T-cell (primary cell): ENCODE results near the gene DHX58. TPM values are rescaled to one million over a fixed set of nuclear protein-coding genes. Genes with fewer than 3 reads are reported as not detected.

ENCODE experiments used
- ATAC-seq, 4 experiments: fragments of 200-7000 bp in 3 of 4; fragments of 150-1000 bp in 1 of 4; cut with Tn5 transposase; replicated peaks in 1 of 4; 1 replicate in 3 of 4; 2 replicates in 1 of 4; pipeline ENCODE4 v1.10.0; 2021; ENCODE audit warnings: moderate library complexity in 3 of 4, mild to moderate bottlenecking in 2 of 4, moderate number of reproducible peaks in 1 of 4
- CTCF ChIA-PET, 2 donors: fragments of 300-600 bp; sonication (Branson Sonifier 250); formaldehyde crosslinking; loops; one replicate each; lab custom pipeline; 2022; ENCODE audit warnings: antibody characterized with exemption in 2 of 2; lab: Charles Lee
- POLR2A ChIA-PET, 2 donors: fragments of 300-600 bp; sonication (Branson Sonifier 250); formaldehyde crosslinking; loops; one replicate each; lab custom pipeline; 2022; ENCODE audit warnings: antibody characterized with exemption in 2 of 2; lab: Charles Lee
- DNase-seq, 35 experiments: peaks; one replicate each; pipeline versions ENCODE4 v3.0.0 to v3.0.0-alpha.2; 2013 to 2023
- H3K27ac ChIP-seq: one replicate; pipeline ENCODE4 v1.5.1; 2013; ENCODE audit warnings: low read length
- H3K27me3 ChIP-seq, 2 experiments: replicated peaks in 1 of 2; 1 replicate in 1 of 2; 2 replicates in 1 of 2; pipeline versions ENCODE4 v1.6.1 to v1.7.0; 2013; ENCODE audit warnings: low read length in 1 of 2, mixed read lengths in 1 of 2; ENCODE audit not compliant: control insufficient read depth in 2 of 2, insufficient read depth in 2 of 2; ENCODE audit errors: extremely low read depth in 1 of 2
- H3K36me3 ChIP-seq, 2 donors: 1 replicate in 1 of 2; 2 replicates in 1 of 2; pipeline versions ENCODE4 v1.6.1 to v1.7.0; 2013; ENCODE audit warnings: low read length in 1 of 2; ENCODE audit not compliant: control insufficient read depth in 2 of 2, insufficient read depth in 1 of 2; ENCODE audit errors: extremely low read depth in 1 of 2
- H3K4me1 ChIP-seq, 2 experiments: 1 replicate in 1 of 2; 2 replicates in 1 of 2; pipeline versions ENCODE4 v1.6.1 to v1.7.0; 2013; ENCODE audit warnings: low read length in 2 of 2, mixed read lengths in 1 of 2; ENCODE audit not compliant: insufficient read depth in 2 of 2, control insufficient read depth in 1 of 2; ENCODE audit errors: extremely low read depth in 1 of 2
- H3K4me3 ChIP-seq, 2 donors: 1 replicate in 1 of 2; 2 replicates in 1 of 2; pipeline versions ENCODE4 v1.5.1 to v1.7.0; 2013; ENCODE audit warnings: mild to moderate bottlenecking in 2 of 2, low read length in 1 of 2, moderate library complexity in 1 of 2; ENCODE audit not compliant: control insufficient read depth in 1 of 2; ENCODE audit errors: extremely low read depth in 1 of 2
- H3K9me3 ChIP-seq: 2 replicates; pipeline ENCODE4 v1.7.0; 2013
- H3K27ac Mint-ChIP-seq, 2 donors: one replicate each; pipeline ENCODE4 v1.8.0; 2020 to 2021; ENCODE audit warnings: mild to moderate bottlenecking in 2 of 2, mixed read lengths in 2 of 2
- H3K27me3 Mint-ChIP-seq, 2 donors: one replicate each; pipeline ENCODE4 v1.8.0; 2021 to 2022; ENCODE audit warnings: mixed read lengths in 2 of 2
- H3K36me3 Mint-ChIP-seq: one replicate; pipeline ENCODE4 v1.8.0; 2021; ENCODE audit warnings: mixed read lengths
- H3K4me1 Mint-ChIP-seq, 3 donors: one replicate each; pipeline ENCODE4 v1.8.0; 2020 to 2022; ENCODE audit warnings: mixed read lengths in 3 of 3, mild to moderate bottlenecking in 1 of 3
- H3K4me3 Mint-ChIP-seq, 3 donors: one replicate each; pipeline ENCODE4 v1.8.0; 2020 to 2022; ENCODE audit warnings: mild to moderate bottlenecking in 3 of 3, mixed read lengths in 3 of 3, moderate library complexity in 3 of 3
- H3K9me3 Mint-ChIP-seq, 3 donors: one replicate each; pipeline ENCODE4 v1.8.0; 2020 to 2022; ENCODE audit warnings: mixed read lengths in 3 of 3
- WGBS: methylation state at CpG from one replicate; pipeline ENCODE4 v1.1.5; 2013; ENCODE audit warnings: missing lambda C conversion rate; ENCODE audit not compliant: insufficient coverage; 5-methylcytosine and 5-hydroxymethylcytosine counted together
- total RNA-seq, 35 experiments: library from RNA in 6 of 35; stranded (reverse) in 6 of 35; fragments of 120-200 nt in 1 of 35; gene quantifications; one replicate each; pipeline versions ENCODE4 v1.2.1 to v1.2.4 and lab custom pipeline; 2013 to 2026

Gene DHX58
- total RNA-seq, 5 donors from 2014 or later (not counting 1 experiment from before 2014, with no cell fraction given), result 38.2 to 63.0 (median 41.7) TPM

DNA sequence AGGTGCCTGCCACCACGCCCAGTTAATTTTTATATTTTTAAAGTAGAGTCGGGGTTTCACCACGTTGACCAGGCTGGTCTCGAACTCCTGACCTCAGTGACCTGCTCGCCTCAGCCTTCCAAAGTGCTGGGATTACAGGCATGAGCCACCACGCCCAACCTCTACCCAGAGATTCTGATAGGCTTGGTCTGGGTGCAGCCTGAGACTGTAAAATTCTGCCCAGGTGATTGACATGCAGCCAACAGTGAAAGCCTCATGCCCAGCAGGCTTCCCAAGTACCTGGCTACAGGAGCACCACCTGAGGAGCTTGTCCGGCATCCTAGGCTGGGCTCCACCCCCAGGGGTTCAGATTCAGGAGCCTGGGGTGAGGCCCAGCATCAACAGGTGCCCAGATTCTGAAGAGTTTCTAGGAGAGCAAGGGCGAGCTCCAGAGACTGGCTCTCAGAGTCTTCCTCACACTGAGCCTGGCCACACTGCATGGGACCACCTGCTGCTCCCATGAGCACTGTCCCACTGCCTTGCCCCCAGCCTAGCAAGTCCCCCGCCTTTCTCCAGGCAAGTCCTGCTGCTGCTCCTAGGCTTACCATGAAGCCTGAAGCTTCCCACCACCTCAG lies 30.9 kb downstream of the DHX58 start:
- ATAC-seq (no peak), DNase-seq (no peak)
- Histone ChIP-seq H3K27ac (no peak overlapping the region), H3K4me3 (no peak overlapping the region), H3K27me3 (peaks cover 0 to 24% of the 10 kb centered on the region in 2 experiments), H3K4me1 (no peaks in the 10 kb centered on the region), H3K36me3 (no peaks in the 10 kb centered on the region), H3K9me3 (no peaks in the 10 kb centered on the region)
- Mint-ChIP-seq H3K27me3 (no peaks in the 10 kb centered on the region), H3K9me3 (no peaks in the 10 kb centered on the region), H3K4me1 (no peaks in the 10 kb centered on the region), H3K4me3 (no peak overlapping the region), H3K27ac (no peak overlapping the region), H3K36me3 (no peaks in the 10 kb centered on the region)
- ChIA-PET POLR2A (interaction anchor here in 1 of 2 donors (0.5 kb wide), 1 partner anchor 58 kb away, joined by 3 read pairs; no protein-coding TSS in a partner anchor), CTCF (no interaction called here)
- 71% methylated on average over 9 of the region's 9 CpGs for WGBS

DNA sequence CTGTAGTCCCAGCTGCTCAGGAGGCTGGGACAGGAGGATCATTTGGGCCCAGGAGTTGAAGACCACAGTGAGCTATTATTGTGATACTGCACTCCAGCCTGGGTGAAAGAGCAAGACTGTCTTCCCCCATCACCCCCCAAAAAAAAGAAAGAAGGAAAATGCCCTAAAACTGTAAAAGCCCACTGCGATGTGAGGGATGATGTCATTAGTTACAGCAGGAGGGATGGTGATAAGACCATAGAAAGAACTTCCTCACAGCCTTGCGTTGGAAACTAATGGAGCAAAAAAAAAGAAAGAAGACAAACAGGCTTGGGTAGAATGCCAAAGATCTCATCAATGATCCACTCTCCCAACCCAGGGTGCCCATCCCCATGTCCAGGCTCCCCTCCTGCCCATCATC lies 33.0 kb downstream of the DHX58 start:
- no peak overlapping the region for H3K27ac ChIP-seq
- peaks cover 3 to 5% of the 10 kb centered on the region in 2 donors for H3K27me3 Mint-ChIP-seq
- H3K4me3 Mint-ChIP-seq, result no peak overlapping the region
- ATAC-seq, result no peak
- H3K27me3 ChIP-seq, result peaks cover 0 to 21% of the 10 kb centered on the region in 2 experiments
- H3K4me1 ChIP-seq, result no peaks in the 10 kb centered on the region
- DNase-seq, result no peak
- ChIA-PET POLR2A (no interaction called here), CTCF (interaction anchor here in 1 of 2 donors (0.7 kb wide), 1 partner anchor 40 kb away, joined by 3 read pairs; no protein-coding TSS in a partner anchor)
- H3K27ac Mint-ChIP-seq, result no peak overlapping the region
- no peaks in the 10 kb centered on the region for H3K4me1 Mint-ChIP-seq
- no peak overlapping the region for H3K4me3 ChIP-seq
- WGBS, result no CpG with 5 or more reads among the region's 2 CpGs
- no peaks in the 10 kb centered on the region for H3K36me3 Mint-ChIP-seq
- no peaks in the 10 kb centered on the region for H3K9me3 Mint-ChIP-seq
- H3K9me3 ChIP-seq, result no peaks in the 10 kb centered on the region
- no peaks in the 10 kb centered on the region for H3K36me3 ChIP-seq

DNA sequence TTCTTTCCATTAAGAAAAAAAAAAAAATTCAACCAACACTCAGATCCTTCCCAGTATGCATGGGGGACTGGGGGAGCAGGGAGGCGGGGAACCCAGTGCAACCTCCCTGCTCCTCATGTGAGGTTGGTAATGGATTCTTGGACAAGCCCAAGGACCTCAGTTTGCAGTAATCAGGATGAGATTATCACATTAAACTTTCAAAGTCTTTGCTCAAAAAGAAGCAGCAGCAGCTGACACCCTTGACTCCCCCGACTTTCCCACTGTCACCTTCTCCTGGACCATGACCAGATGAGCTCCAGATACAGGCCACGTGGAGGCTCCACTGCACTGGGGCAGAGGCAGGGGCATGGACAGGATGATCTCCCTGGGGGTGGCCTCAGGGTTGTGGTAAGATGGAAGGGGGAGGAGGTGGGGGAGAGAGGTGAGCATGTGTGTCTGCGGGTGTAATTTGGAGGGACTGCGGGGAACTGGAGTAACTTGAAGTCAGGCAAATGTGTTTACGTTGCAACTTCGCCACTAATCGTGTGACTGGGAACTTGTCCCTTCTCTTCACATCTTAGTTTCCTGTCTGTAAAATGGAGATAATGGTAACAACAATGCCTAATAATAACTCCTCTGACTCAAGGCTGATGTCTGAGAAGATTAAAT lies 34.0 kb downstream of the DHX58 start:
- Mint-ChIP-seq H3K4me3 (no peak overlapping the region), H3K9me3 (no peaks in the 10 kb centered on the region), H3K27ac (no peak overlapping the region), H3K27me3 (peaks cover 3 to 11% of the 10 kb centered on the region in 2 donors), H3K36me3 (no peaks in the 10 kb centered on the region), H3K4me1 (no peaks in the 10 kb centered on the region)
- ATAC-seq, result no peak
- no peaks in the 10 kb centered on the region for H3K9me3 ChIP-seq
- H3K27ac ChIP-seq, result no peak overlapping the region
- peaks cover 0 to 24% of the 10 kb centered on the region in 2 experiments for H3K27me3 ChIP-seq
- 80% methylated on average over 1 of the region's 8 CpGs for WGBS
- ChIA-PET CTCF (no interaction called here), POLR2A (no interaction called here)
- H3K36me3 ChIP-seq, result no peaks in the 10 kb centered on the region
- no peaks in the 10 kb centered on the region for H3K4me1 ChIP-seq
- DNase-seq, result no peak
- H3K4me3 ChIP-seq, result no peak overlapping the region

DNA sequence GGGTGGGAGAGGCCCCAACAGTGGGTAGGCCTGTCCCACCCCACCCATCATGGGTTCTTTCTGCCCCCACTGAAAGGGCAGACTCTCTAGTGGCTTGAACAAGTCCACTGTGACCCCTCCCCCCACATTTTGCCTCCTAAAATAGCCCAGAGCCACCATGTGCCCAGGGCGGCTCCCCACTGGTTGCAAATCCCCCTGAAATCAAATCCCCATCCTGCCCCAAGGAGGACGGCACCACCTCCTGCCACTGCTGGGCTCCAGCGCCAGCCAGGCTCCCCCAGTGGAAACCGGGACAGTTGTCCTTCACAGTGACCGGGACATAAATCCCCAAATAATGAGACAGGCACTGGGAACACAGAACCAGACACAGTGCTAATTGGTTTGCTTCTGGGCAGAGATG lies 34.8 kb downstream of the DHX58 start:
- ATAC-seq, result no peak
- no peak overlapping the region for H3K4me3 ChIP-seq
- H3K27ac Mint-ChIP-seq, result no peak overlapping the region
- H3K4me3 Mint-ChIP-seq, result no peak overlapping the region
- H3K9me3 ChIP-seq, result no peaks in the 10 kb centered on the region
- 67% methylated on average over 1 of the region's 5 CpGs for WGBS
- ChIA-PET POLR2A (interaction anchor here in 1 of 2 donors (0.5 kb wide), 1 partner anchor 128 kb away, joined by 3 read pairs; no protein-coding TSS in a partner anchor), CTCF (no interaction called here)
- no peaks in the 10 kb centered on the region for H3K36me3 ChIP-seq
- H3K9me3 Mint-ChIP-seq, result no peaks in the 10 kb centered on the region
- peaks cover 3 to 19% of the 10 kb centered on the region in 2 donors for H3K27me3 Mint-ChIP-seq
- H3K27ac ChIP-seq, result no peak overlapping the region
- H3K4me1 Mint-ChIP-seq, result peaks cover 1 to 7% (median 2%) of the 10 kb centered on the region in 3 donors
- peaks cover 0 to 32% of the 10 kb centered on the region in 2 experiments for H3K27me3 ChIP-seq
- peaks cover 0 to 2% of the 10 kb centered on the region in 2 experiments for H3K4me1 ChIP-seq
- DNase-seq, result no peak
- no peaks in the 10 kb centered on the region for H3K36me3 Mint-ChIP-seq

DNA sequence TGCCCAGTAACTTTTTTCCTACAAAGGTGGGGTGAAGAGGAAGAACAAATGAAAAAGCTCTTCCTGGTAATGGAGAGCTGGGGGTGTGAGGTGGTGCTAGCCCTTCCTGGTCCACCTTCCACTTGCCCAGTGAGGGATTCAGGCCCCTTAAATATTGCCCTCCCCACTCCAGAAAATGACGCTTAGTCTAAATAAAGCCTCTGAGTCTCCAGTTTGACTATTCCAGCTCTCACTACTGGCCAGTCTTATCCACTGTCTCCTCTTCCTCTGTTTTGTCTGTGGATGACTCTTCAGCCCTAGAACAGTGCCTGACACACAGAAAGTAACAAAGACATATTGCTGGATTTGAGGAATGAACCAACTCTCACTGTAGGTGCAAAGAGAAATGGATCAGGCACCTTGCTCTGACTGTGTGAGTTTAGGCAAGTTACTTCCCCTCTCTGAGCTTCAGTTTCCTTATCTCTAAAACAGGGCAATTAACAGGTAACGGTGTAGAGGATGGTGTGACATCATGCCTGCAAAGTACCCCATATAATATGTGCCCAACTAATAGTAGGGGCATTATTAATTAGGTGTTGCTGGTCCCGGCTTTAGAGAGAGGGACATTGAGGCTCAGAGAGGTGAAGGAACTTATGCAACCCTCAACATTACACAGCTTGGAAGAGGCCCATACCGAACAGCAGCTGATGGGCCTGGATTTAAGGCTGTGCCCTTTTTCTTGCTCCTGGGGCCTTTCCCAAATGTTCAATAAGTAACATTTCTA lies 35.5 kb downstream of the DHX58 start:
- no peaks in the 10 kb centered on the region for H3K9me3 Mint-ChIP-seq
- WGBS, result 100% methylated on average over 1 of the region's 4 CpGs
- no peaks in the 10 kb centered on the region for H3K36me3 Mint-ChIP-seq
- ChIA-PET CTCF (interaction anchor here in 1 of 2 donors (0.6 kb wide), 1 partner anchor 16 kb away, joined by 3 read pairs; no protein-coding TSS in a partner anchor), POLR2A (no interaction called here)
- Histone ChIP-seq H3K4me3 (no peak overlapping the region), H3K4me1 (peaks cover 2 to 8% of the 10 kb centered on the region in 2 experiments), H3K27me3 (peaks cover 0 to 34% of the 10 kb centered on the region in 2 experiments), H3K27ac (no peak overlapping the region), H3K36me3 (no peaks in the 10 kb centered on the region), H3K9me3 (no peaks in the 10 kb centered on the region)
- no peak overlapping the region for H3K27ac Mint-ChIP-seq
- ATAC-seq, result no peak
- peaks cover 2 to 7% (median 4%) of the 10 kb centered on the region in 3 donors for H3K4me1 Mint-ChIP-seq
- DNase-seq, result no peak
- H3K27me3 Mint-ChIP-seq, result peaks cover 3 to 21% of the 10 kb centered on the region in 2 donors
- H3K4me3 Mint-ChIP-seq, result no peak overlapping the region

DNA sequence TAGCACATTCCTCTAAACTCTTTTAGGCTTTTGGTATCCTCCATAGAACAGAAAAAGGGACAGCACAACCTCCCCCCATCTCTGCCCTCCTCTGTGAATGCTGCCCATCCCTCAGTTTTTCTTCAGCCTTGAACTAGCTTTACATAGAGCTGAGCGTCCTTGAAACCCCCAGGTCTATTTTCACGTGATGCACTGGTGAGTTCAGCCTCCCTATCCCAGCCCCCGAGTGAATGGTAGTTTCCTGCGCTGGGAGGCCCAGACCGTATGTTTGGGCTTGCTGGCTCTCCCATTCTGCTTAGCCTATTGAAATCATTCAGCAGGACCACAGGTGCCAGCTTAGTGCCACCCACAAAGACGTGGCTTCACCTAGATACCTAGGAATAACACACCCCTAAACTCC lies 36.7 kb downstream of the DHX58 start:
- ATAC-seq (no peak), DNase-seq (no peak)
- WGBS, result 84% methylated on average over 5 of the region's 6 CpGs
- ChIA-PET CTCF (no interaction called here), POLR2A (no interaction called here)
- no peak overlapping the region for H3K4me3 Mint-ChIP-seq
- H3K4me1 Mint-ChIP-seq, result peaks cover 6 to 7% (median 7%) of the 10 kb centered on the region in 3 donors
- H3K9me3 ChIP-seq, result no peaks in the 10 kb centered on the region
- no peak overlapping the region for H3K27ac ChIP-seq
- H3K27me3 Mint-ChIP-seq, result peaks cover 3 to 31% of the 10 kb centered on the region in 2 donors
- no peak overlapping the region for H3K4me3 ChIP-seq
- peaks cover 2 to 14% of the 10 kb centered on the region in 2 experiments for H3K4me1 ChIP-seq
- no peaks in the 10 kb centered on the region for H3K36me3 Mint-ChIP-seq
- H3K9me3 Mint-ChIP-seq, result no peaks in the 10 kb centered on the region
- H3K36me3 ChIP-seq, result no peaks in the 10 kb centered on the region
- peaks cover 0 to 46% of the 10 kb centered on the region in 2 experiments for H3K27me3 ChIP-seq
- H3K27ac Mint-ChIP-seq, result no peak overlapping the region
